H9 (cell line): ENCODE results near the gene G3BP1. TPM values are rescaled to one million over a fixed set of nuclear protein-coding genes. Genes with fewer than 3 reads are reported as not detected.

Source experiments
- DNase-seq: peaks from one replicate; pipeline ENCODE4 v3.0.0-alpha.2; 2017
- H2AFZ ChIP-seq: one replicate; pipeline ENCODE4 v1.6.1; 2013; ENCODE audit warnings: mild to moderate bottlenecking, low read length, control low read depth, moderate library complexity
- H2AK5ac ChIP-seq: 2 replicates; pipeline ENCODE4 v1.6.1; 2013; ENCODE audit warnings: low read length, control low read depth, mixed read lengths; ENCODE audit not compliant: insufficient read length
- H2BK120ac ChIP-seq: one replicate; pipeline ENCODE4 v1.6.1; 2013; ENCODE audit warnings: low read depth, mild to moderate bottlenecking, low read length, control low read depth, inconsistent platforms; ENCODE audit not compliant: poor library complexity, severe bottlenecking
- H2BK12ac ChIP-seq: 2 replicates; pipeline ENCODE4 v1.6.1; 2013; ENCODE audit warnings: low read length, control low read depth, mixed read lengths, low read depth; ENCODE audit not compliant: insufficient read length
- H2BK15ac ChIP-seq: 2 replicates; pipeline ENCODE4 v1.6.1; 2013; ENCODE audit warnings: low read depth, low read length, control low read depth
- H2BK20ac ChIP-seq: one replicate; pipeline ENCODE4 v1.6.1; 2013; ENCODE audit warnings: low read depth, mild to moderate bottlenecking, low read length, control low read depth, inconsistent platforms; ENCODE audit not compliant: poor library complexity, severe bottlenecking
- H2BK5ac ChIP-seq: 2 replicates; pipeline ENCODE4 v1.6.1; 2013; ENCODE audit warnings: low read length, control low read depth, mixed read lengths; ENCODE audit not compliant: insufficient read length
- H3K14ac ChIP-seq: 2 replicates; pipeline ENCODE4 v1.6.1; 2013; ENCODE audit warnings: low read length, control low read depth; ENCODE audit not compliant: insufficient read depth
- H3K18ac ChIP-seq: 2 replicates; pipeline ENCODE4 v1.6.1; 2013; ENCODE audit warnings: low read depth, mild to moderate bottlenecking, mixed read lengths, low read length, control low read depth; ENCODE audit not compliant: insufficient read length
- H3K23ac ChIP-seq: 2 replicates; pipeline ENCODE4 v1.6.1; 2013; ENCODE audit warnings: low read length, control low read depth, mixed read lengths, low read depth; ENCODE audit not compliant: insufficient read length
- H3K23me2 ChIP-seq: 2 replicates; pipeline ENCODE4 v1.6.1; 2013; ENCODE audit warnings: low read depth, mild to moderate bottlenecking, mixed read lengths, low read length, control low read depth; ENCODE audit not compliant: insufficient read length, poor library complexity, severe bottlenecking
- H3K27ac ChIP-seq: 2 replicates; pipeline ENCODE4 v1.5.1; 2013; ENCODE audit warnings: low read length, control low read depth, mixed read lengths, low read depth; ENCODE audit not compliant: insufficient read length
- H3K27me3 ChIP-seq: 2 replicates; pipeline ENCODE4 v1.6.1; 2013; ENCODE audit warnings: low read length, control low read depth, inconsistent platforms; ENCODE audit not compliant: insufficient read depth
- H3K4ac ChIP-seq: 2 replicates; pipeline ENCODE4 v1.6.1; 2013; ENCODE audit warnings: low read depth, mild to moderate bottlenecking, control low read depth, inconsistent platforms, low read length, moderate library complexity
- H3K4me1 ChIP-seq: 2 replicates; pipeline ENCODE4 v1.6.1; 2013; ENCODE audit warnings: low read length, control low read depth, inconsistent platforms; ENCODE audit not compliant: insufficient read depth
- H3K4me2 ChIP-seq: 2 replicates; pipeline ENCODE4 v1.6.1; 2013; ENCODE audit warnings: low read length, control low read depth, mixed read lengths; ENCODE audit not compliant: insufficient read length, insufficient read depth
- H3K56ac ChIP-seq: 2 replicates; pipeline ENCODE4 v1.6.1; 2013; ENCODE audit warnings: low read depth, mild to moderate bottlenecking, mixed read lengths, low read length, control low read depth; ENCODE audit not compliant: insufficient read length
- H3K79me1 ChIP-seq: 2 replicates; pipeline ENCODE4 v1.6.1; 2013; ENCODE audit warnings: low read depth, mild to moderate bottlenecking, moderate library complexity, low read length, control low read depth, inconsistent platforms; ENCODE audit not compliant: insufficient read depth, poor library complexity, severe bottlenecking
- H3K79me2 ChIP-seq: 2 replicates; pipeline ENCODE4 v1.6.1; 2013; ENCODE audit warnings: low read length, control low read depth, inconsistent platforms; ENCODE audit not compliant: insufficient read depth
- H3K9ac ChIP-seq: 2 replicates; pipeline ENCODE4 v1.6.1; 2013; ENCODE audit warnings: low read length, control low read depth, mixed read lengths; ENCODE audit not compliant: insufficient read length; ENCODE audit errors: extremely low read depth
- H3K9me3 ChIP-seq: one replicate; pipeline ENCODE4 v1.6.1; 2013; ENCODE audit warnings: low read depth, low read length, inconsistent platforms; ENCODE audit not compliant: control insufficient read depth
- H3T11ph ChIP-seq: one replicate; pipeline ENCODE4 v1.6.1; 2013; ENCODE audit warnings: mild to moderate bottlenecking, low read length, control low read depth, inconsistent platforms
- H4K20me1 ChIP-seq: one replicate; pipeline ENCODE4 v1.6.1; 2013; ENCODE audit not compliant: control insufficient read depth, insufficient read length, insufficient read depth
- H4K5ac ChIP-seq: 2 replicates; pipeline ENCODE4 v1.6.1; 2013; ENCODE audit warnings: low read depth, mild to moderate bottlenecking, mixed read lengths, low read length, control low read depth; ENCODE audit not compliant: insufficient read length
- H4K8ac ChIP-seq: replicated peaks from 2 replicates; pipeline ENCODE4 v1.6.1; 2013; ENCODE audit warnings: low read length, control low read depth, mixed read lengths, low read depth; ENCODE audit not compliant: insufficient read length
- H4K91ac ChIP-seq: 2 replicates; pipeline ENCODE4 v1.6.1; 2013; ENCODE audit warnings: low read depth, mild to moderate bottlenecking, moderate library complexity, mixed read lengths, low read length, control low read depth; ENCODE audit not compliant: insufficient read length
- H3K27ac Mint-ChIP-seq, 3 experiments: 2 replicates in 2 of 3; 3 replicates in 1 of 3; pipeline ENCODE4 v1.8.0; 2020 to 2021; ENCODE audit warnings: mixed read lengths in 3 of 3, mild to moderate bottlenecking in 1 of 3, moderate library complexity in 1 of 3
- H3K27me3 Mint-ChIP-seq: 2 replicates; pipeline ENCODE4 v1.8.0; 2021; ENCODE audit warnings: low read depth, mild to moderate bottlenecking, moderate library complexity, mixed read lengths
- H3K36me3 Mint-ChIP-seq, 3 experiments: 2 replicates in 2 of 3; 3 replicates in 1 of 3; pipeline ENCODE4 v1.8.0; 2020 to 2021; ENCODE audit warnings: low read depth in 3 of 3, mixed read lengths in 3 of 3; ENCODE audit not compliant: insufficient read depth in 1 of 3
- H3K4me1 Mint-ChIP-seq, 2 experiments: 2 replicates each; pipeline ENCODE4 v1.8.0; 2020; ENCODE audit warnings: mixed read lengths in 2 of 2
- H3K4me3 Mint-ChIP-seq, 2 experiments: 2 replicates in 1 of 2; 3 replicates in 1 of 2; pipeline ENCODE4 v1.8.0; 2020 to 2021; ENCODE audit warnings: mild to moderate bottlenecking in 2 of 2, mixed read lengths in 2 of 2, moderate library complexity in 1 of 2
- H3K9me3 Mint-ChIP-seq, 2 experiments: 2 replicates in 1 of 2; 3 replicates in 1 of 2; pipeline ENCODE4 v1.8.0; 2020; ENCODE audit warnings: mild to moderate bottlenecking in 2 of 2, mixed read lengths in 2 of 2, moderate library complexity in 1 of 2
- CTCF ChIP-seq: fragments of 200-600 bp; sonication (generic); conservative IDR thresholded peaks from 3 replicates; pipeline ENCODE4 v1.8.0; 2021; ENCODE audit warnings: antibody characterized with exemption, mild to moderate bottlenecking
- WGBS: extraction: QIAGEN DNeasy Blood & Tissue Kit; methylation state at CpG from one replicate; pipeline ENCODE4 v1.1.7; 2013; ENCODE audit warnings: missing lambda C conversion rate, low lambda C conversion rate, mixed read lengths; ENCODE audit not compliant: insufficient read length; ENCODE audit errors: extremely low coverage; 5-methylcytosine and 5-hydroxymethylcytosine counted together
- total RNA-seq: library from RNA; stranded (reverse); gene quantifications from 2 replicates; pipeline ENCODE4 v1.2.1, GENCODE V29; 2021

Gene G3BP1
- total RNA-seq, 1 experiment from 2014 or later = 439 TPM

GRCh38 chr5:151740336-151740942 is 31.3 kb upstream of the G3BP1 start:
- peaks cover 2 to 10% (median 7%) of the 10 kb centered on the region in 3 experiments; a peak in 5 of 7 replicates for H3K36me3 Mint-ChIP-seq
- Histone ChIP-seq H3K79me2 (no peaks in the 10 kb centered on the region), H3K14ac (no peak overlapping the region; the same call in 1 of the 2 replicates), H4K20me1 (no peaks in the 10 kb centered on the region), H3K9ac (no peak overlapping the region), H2BK120ac (no peak overlapping the region), H3K27me3 (no peaks in the 10 kb centered on the region), H2BK12ac (peak overlapping the region; percentile 57), H4K5ac (peak overlapping the region; percentile 86), H3K27ac (no peak overlapping the region), H3K4ac (no peak overlapping the region), H3K23me2 (no peaks in the 10 kb centered on the region), H4K91ac (no peak overlapping the region), H3K9me3 (no peaks in the 10 kb centered on the region), H2AK5ac (no peak overlapping the region), H3K56ac (no peak overlapping the region), H3K18ac (peak overlapping the region; percentile 74), H3T11ph (no peak overlapping the region), H4K8ac (no peak overlapping the region), H2AFZ (peak overlapping the region; percentile 88), H3K4me2 (peak overlapping the region; percentile 29), H3K23ac (no peak overlapping the region), H2BK5ac (no peak overlapping the region), H3K4me1 (peaks cover 7% of the 10 kb centered on the region; the same call in 1 of the 2 replicates), H2BK20ac (no peak overlapping the region), H3K79me1 (no peaks in the 10 kb centered on the region), H2BK15ac (no peak overlapping the region)
- peaks cover 23% of the 10 kb centered on the region in 2 experiments for H3K4me1 Mint-ChIP-seq
- no CpG with 5 or more reads among the region's 11 CpGs for WGBS
- H3K4me3 Mint-ChIP-seq = peak overlapping the region in 1 of 2 experiments; percentile 45; a peak in 2 of 5 replicates
- no peaks in the 10 kb centered on the region for H3K27me3 Mint-ChIP-seq
- H3K9me3 Mint-ChIP-seq = no peaks in the 10 kb centered on the region
- peak overlapping the region; percentile 70 to 98 (median 81) for H3K27ac Mint-ChIP-seq
- TF ChIP-seq CTCF = peak; percentile 97
- peak; percentile 76 for DNase-seq
